Neural cell (in vitro differentiated cells): Measurements from ENCODE around the gene PRLHR. TPM values are rescaled to one million over a fixed set of nuclear protein-coding genes. Genes with fewer than 3 reads are reported as not detected.

Source experiments
- H2AFZ ChIP-seq: fragments of 200-600, 300-800 bp; sonication (generic), shearing (Covaris generic); 2 replicates; pipeline ENCODE4 v1.6.0; 2014; ENCODE audit warnings: low read depth, mild to moderate bottlenecking, antibody characterized with exemption, low read length, moderate library complexity
- H3F3A ChIP-seq: fragments of 200-600 bp; shearing (Covaris generic); 2 replicates; pipeline ENCODE4 v1.6.1; 2016; ENCODE audit warnings: mild to moderate bottlenecking, moderate library complexity, mixed read lengths, antibody characterized with exemption, low read length; ENCODE audit not compliant: insufficient read depth, poor library complexity, severe bottlenecking
- H3K27ac ChIP-seq: fragments of 200-600, 300-800 bp; sonication (generic), shearing (Covaris generic); 2 replicates; pipeline ENCODE4 v1.5.1; 2014; ENCODE audit warnings: mild to moderate bottlenecking, low read length, moderate library complexity
- H3K27me3 ChIP-seq: fragments of 300-800, 200-600 bp; sonication (generic), shearing (Covaris generic); 2 replicates; pipeline ENCODE4 v1.6.0; 2014; ENCODE audit warnings: mild to moderate bottlenecking, low read depth, low read length, moderate library complexity; ENCODE audit not compliant: insufficient read depth
- H3K36me3 ChIP-seq: fragments of 300-800, 200-600 bp; sonication (generic), shearing (Covaris generic); 2 replicates; pipeline ENCODE4 v1.5.1; 2014; ENCODE audit warnings: mild to moderate bottlenecking, antibody characterized with exemption, low read length, moderate library complexity; ENCODE audit not compliant: insufficient read depth
- H3K4me2 ChIP-seq: fragments of 300-800, 200-600 bp; sonication (generic), shearing (Covaris generic); 2 replicates; pipeline ENCODE4 v1.6.0; 2014; ENCODE audit warnings: mild to moderate bottlenecking, low read length
- H3K4me3 ChIP-seq: fragments of 300-800, 200-600 bp; sonication (generic), shearing (Covaris generic); 2 replicates; pipeline ENCODE4 v1.5.1; 2014; ENCODE audit warnings: mild to moderate bottlenecking, low read length, moderate library complexity
- H3K79me2 ChIP-seq: fragments of 200-600 bp; shearing (Covaris generic); replicated peaks from 2 replicates; pipeline ENCODE4 v1.6.0; 2014; ENCODE audit warnings: mild to moderate bottlenecking, low read length, moderate library complexity; ENCODE audit not compliant: insufficient read depth
- H3K9ac ChIP-seq: fragments of 300-800, 200-600 bp; sonication (generic), shearing (Covaris generic); 2 replicates; pipeline ENCODE4 v1.6.1; 2016; ENCODE audit warnings: mild to moderate bottlenecking, low read length, mixed read lengths
- H3K9me2 ChIP-seq: fragments of 200-600 bp; shearing (Covaris generic); 2 replicates; pipeline ENCODE4 v1.6.1; 2016; ENCODE audit warnings: mild to moderate bottlenecking, low read length, mixed read lengths; ENCODE audit not compliant: insufficient read depth
- H3K9me3 ChIP-seq: fragments of 200-600, 300-800 bp; sonication (generic), shearing (Covaris generic); 2 replicates; pipeline ENCODE4 v1.6.1; 2016; ENCODE audit warnings: mild to moderate bottlenecking, mixed run types, low read length, moderate library complexity, mixed read lengths
- H4K20me1 ChIP-seq: fragments of 200-600 bp; shearing (Covaris generic); 2 replicates; pipeline ENCODE4 v1.6.1; 2016; ENCODE audit warnings: mild to moderate bottlenecking, mixed run types; ENCODE audit not compliant: insufficient read depth
- EP300 ChIP-seq: fragments of 450-650 bp; conservative IDR thresholded peaks from 2 replicates; pipeline ENCODE4 v1.6.1; 2014; ENCODE audit warnings: antibody characterized with exemption, mild to moderate bottlenecking, moderate library complexity; ENCODE audit not compliant: poor library complexity, severe bottlenecking
- EZH2 ChIP-seq: fragments of 200-600, 300-800 bp; shearing (Covaris generic), sonication (generic); IDR thresholded peaks from 2 replicates; pipeline ENCODE4 v1.6.1; 2014; ENCODE audit warnings: antibody characterized with exemption, low read length, borderline replicate concordance, mild to moderate bottlenecking; ENCODE audit not compliant: insufficient read depth, poor library complexity, severe bottlenecking
- MXI1 ChIP-seq: fragments of 450-650 bp; conservative IDR thresholded peaks from 2 replicates; pipeline ENCODE4 v1.6.1; 2014; ENCODE audit warnings: antibody characterized with exemption, mild to moderate bottlenecking; ENCODE audit not compliant: poor library complexity, severe bottlenecking
- POLR2AphosphoS5 ChIP-seq: IDR thresholded peaks from 2 replicates; pipeline ENCODE4 v1.6.1; 2012
- RAD21 ChIP-seq: fragments of 450-650 bp; conservative IDR thresholded peaks from 2 replicates; pipeline ENCODE4 v1.6.1; 2014; ENCODE audit warnings: antibody characterized with exemption, mild to moderate bottlenecking, moderate library complexity
- REST ChIP-seq: IDR thresholded peaks from 2 replicates; pipeline ENCODE4 v1.6.1; 2012; ENCODE audit warnings: borderline replicate concordance
- SMC3 ChIP-seq: fragments of 450-650 bp; conservative IDR thresholded peaks from 2 replicates; pipeline ENCODE4 v1.6.1; 2014; ENCODE audit warnings: antibody characterized with exemption, mild to moderate bottlenecking, moderate library complexity; ENCODE audit not compliant: poor library complexity
- TAF1 ChIP-seq: IDR thresholded peaks from 2 replicates; pipeline ENCODE4 v1.6.1; 2012; ENCODE audit warnings: low read depth
- polyA plus RNA-seq: library from polyadenylated mRNA; depleted of rRNA; stranded (reverse); fragments of >200 nt; gene quantifications from 2 replicates; pipeline ENCODE4 v1.2.3, GENCODE V29; 2014
- TF ChIP-seq, protein P1 (sequence below): fragments of 450-650 bp; IDR thresholded peaks from 2 replicates; pipeline ENCODE4 v1.5.1; 2014; ENCODE audit warnings: antibody characterized with exemption, mild to moderate bottlenecking, moderate library complexity; ENCODE audit not compliant: poor library complexity, severe bottlenecking

The PRLHR gene
- polyA plus RNA-seq, 1 donor from 2014 or later, result 0.20 TPM

- Histone ChIP-seq H3K27ac (no peak overlapping the region), H3K4me2 (no peak overlapping the region), H3K79me2 (no peaks in the 10 kb centered on the region), H3K9ac (no peak overlapping the region), H2AFZ (no peak overlapping the region), H3K27me3 (peaks cover 13% of the 10 kb centered on the region), H4K20me1 (no peaks in the 10 kb centered on the region), H3K4me3 (no peak overlapping the region), H3K36me3 (no peaks in the 10 kb centered on the region), H3K9me3 (no peaks in the 10 kb centered on the region), H3K9me2 (no peaks in the 10 kb centered on the region), H3F3A (no peaks in the 10 kb centered on the region)
- TF ChIP-seq MXI1 (no peak), REST (no peak), EP300 (no peak), RAD21 (no peak), TAF1 (no peak), EZH2 (no peak), POLR2AphosphoS5 (no peak), SMC3 (no peak)
- TF ChIP-seq, protein P1, sequence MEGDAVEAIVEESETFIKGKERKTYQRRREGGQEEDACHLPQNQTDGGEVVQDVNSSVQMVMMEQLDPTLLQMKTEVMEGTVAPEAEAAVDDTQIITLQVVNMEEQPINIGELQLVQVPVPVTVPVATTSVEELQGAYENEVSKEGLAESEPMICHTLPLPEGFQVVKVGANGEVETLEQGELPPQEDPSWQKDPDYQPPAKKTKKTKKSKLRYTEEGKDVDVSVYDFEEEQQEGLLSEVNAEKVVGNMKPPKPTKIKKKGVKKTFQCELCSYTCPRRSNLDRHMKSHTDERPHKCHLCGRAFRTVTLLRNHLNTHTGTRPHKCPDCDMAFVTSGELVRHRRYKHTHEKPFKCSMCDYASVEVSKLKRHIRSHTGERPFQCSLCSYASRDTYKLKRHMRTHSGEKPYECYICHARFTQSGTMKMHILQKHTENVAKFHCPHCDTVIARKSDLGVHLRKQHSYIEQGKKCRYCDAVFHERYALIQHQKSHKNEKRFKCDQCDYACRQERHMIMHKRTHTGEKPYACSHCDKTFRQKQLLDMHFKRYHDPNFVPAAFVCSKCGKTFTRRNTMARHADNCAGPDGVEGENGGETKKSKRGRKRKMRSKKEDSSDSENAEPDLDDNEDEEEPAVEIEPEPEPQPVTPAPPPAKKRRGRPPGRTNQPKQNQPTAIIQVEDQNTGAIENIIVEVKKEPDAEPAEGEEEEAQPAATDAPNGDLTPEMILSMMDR, result no peak
Measured at GRCh38 chr10:118587881-118588651, 7.4 kb downstream of the PRLHR start.

GRCh38 chr10:118586911-118587310, 8.5 kb downstream of the PRLHR start:
- no peaks in the 10 kb centered on the region for H3K9me3 ChIP-seq
- peaks cover 1% of the 10 kb centered on the region for H3K27me3 ChIP-seq
- TF ChIP-seq POLR2AphosphoS5, result no peak
- no peaks in the 10 kb centered on the region for H3F3A ChIP-seq
- H3K9ac ChIP-seq, result no peak overlapping the region
- H3K36me3 ChIP-seq, result no peaks in the 10 kb centered on the region
- H3K79me2 ChIP-seq, result no peaks in the 10 kb centered on the region
- H3K9me2 ChIP-seq, result no peaks in the 10 kb centered on the region
- H3K27ac ChIP-seq, result no peak overlapping the region
- H3K4me3 ChIP-seq, result no peak overlapping the region
- no peaks in the 10 kb centered on the region for H4K20me1 ChIP-seq
- no peak overlapping the region for H2AFZ ChIP-seq
- H3K4me2 ChIP-seq, result no peak overlapping the region
